Activated T-helper 1 cell treated with Interleukin-2 at 50 U/mL for 16 hours (primary cell): ENCODE data around the gene CROCC2.

Source experiments
- DNase-seq: peaks from one replicate; pipeline ENCODE4 v3.0.0-alpha.2; 2020; ENCODE audit warnings: low read depth

The CROCC2 gene

GRCh38 chr2:240933966-240934700 lies 28.0 kb downstream of the CROCC2 start:
- no peak for DNase-seq

- no peak for DNase-seq
Observed at GRCh38 chr2:240934701-240935102, 28.6 kb downstream of the CROCC2 start.

DNA sequence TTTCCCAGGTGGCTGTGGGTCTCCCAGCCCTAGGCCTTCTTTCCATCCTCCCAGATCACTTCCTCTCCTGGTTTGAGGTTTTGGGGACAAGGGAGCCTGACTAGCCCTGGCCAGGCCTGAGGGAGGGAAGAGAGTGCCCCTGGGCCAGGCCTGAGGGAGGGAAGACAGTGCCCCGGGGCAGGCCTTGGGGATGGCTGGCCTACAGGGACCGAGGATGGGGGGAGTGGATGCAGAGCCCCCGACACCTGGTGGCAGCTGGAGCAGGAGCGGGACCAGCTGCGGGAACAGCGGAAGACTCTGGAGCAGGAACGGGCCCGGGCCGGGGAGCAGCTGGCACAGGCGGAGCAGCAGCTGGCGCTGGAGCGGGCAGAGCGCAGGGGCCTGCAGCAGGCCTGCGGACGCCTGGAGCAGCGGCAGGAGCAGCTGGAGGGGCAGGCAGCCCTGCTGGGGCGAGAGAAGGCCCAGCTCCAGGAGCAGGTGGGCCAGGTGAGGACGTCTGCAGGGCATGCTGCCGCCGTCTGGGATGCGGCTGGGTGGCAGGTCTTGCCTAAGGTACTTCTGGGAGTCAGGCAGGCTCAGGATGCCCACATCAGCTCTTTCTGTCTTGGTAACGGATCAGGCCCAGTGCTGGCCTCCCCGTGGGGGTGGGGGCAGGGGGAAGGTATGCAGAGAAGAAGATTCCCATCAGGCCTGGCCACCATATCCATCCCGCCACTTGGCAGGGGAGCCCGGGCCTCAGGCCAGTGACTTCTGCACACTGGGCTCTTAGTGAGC lies 29.2 kb downstream of the CROCC2 start:
- DNase-seq = no peak

GRCh38 chr2:240936106-240936505 lies 30.0 kb downstream of the CROCC2 start:
- DNase-seq = no peak

DNA sequence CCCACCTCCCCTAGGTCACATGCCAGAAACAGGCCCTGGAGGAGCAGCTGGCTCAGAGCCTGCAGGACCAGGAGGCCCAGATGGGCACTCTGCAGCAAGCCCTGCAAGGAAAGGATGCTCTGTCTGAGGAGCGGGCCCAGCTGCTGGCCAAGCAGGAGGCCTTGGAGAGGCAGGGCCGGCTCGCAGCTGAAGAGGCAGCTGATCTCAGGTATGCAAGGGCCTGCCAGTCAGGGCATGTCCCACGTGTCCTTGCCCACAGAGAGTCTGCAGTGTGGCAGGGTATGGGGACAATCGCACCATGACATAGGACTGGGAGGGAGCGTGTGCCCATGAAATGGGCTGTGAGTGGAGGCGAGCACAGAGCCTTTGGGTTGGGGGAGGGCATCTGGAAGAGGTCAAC lies 39.9 kb downstream of the CROCC2 start:
- no peak for DNase-seq

DNA sequence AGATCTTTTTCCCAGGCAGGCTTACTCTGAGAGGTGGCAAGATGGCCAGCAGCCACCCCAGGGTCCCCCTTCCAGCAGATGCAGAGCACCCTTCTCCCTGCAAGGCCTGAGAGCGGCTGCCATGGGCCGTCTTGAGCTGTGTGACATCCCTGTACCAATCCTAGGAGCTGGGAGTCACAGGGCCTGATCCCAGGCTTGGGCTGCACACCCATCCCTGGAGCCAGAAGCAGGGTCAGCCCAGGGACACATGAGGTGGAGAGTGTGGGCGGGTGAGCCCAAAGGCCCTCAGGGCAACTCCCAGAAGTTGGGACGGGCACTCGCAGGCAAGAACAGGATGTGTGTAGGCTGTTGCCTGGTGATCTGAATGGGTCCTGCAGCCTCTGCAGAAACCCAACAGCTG lies 40.5 kb downstream of the CROCC2 start:
- no peak for DNase-seq

GRCh38 chr2:240947176-240947575 lies 41.0 kb downstream of the CROCC2 start:
- DNase-seq = no peak

GRCh38 chr2:240947607-240948006 lies 41.5 kb downstream of the CROCC2 start:
- DNase-seq = no peak

GRCh38 chr2:240948086-240948485 lies 42.0 kb downstream of the CROCC2 start:
- no peak for DNase-seq

DNA sequence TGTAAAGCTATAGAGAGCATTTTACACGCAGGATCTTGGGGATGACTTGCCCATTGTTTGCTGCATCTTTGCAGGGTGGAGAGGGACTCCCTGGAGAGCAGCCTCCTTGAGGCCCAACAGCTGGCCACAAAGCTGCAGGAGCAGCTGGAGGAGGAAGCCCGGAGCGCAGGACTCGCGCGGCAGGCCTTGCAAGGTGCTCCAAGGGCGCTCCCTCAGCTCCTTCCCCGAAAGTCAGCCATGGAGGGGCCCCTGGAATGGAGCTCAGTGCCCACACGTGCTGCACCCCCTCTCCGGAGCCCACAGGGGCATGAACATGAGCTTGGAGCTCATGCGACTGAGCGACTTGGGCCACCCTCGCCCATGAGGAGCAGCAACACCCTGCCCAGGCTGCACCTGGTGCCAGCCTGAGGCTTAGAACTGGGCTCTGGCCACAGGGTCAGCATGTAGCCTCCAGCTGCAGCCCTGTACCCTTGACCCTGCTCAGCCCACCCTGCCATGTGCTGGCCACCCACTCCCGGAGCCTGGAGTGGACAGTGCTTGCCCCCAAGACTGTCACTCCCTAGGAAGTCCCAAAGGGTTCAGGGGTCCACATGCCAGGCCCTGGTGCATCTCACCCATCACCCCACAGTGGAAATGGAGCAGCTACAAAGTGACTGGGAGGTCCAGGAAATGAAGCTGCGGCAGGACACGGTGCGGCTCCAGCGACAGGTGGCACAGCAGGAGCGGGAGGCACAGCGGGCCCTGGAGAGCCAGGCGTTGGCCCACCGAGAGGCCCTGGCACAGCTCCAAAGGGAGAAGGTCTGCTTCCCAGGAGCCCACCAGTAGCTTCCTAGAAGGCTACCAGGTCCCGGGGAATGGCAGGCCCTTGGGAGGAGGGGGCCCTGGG lies 43.0 kb downstream of the CROCC2 start:
- DNase-seq = no peak

DNA sequence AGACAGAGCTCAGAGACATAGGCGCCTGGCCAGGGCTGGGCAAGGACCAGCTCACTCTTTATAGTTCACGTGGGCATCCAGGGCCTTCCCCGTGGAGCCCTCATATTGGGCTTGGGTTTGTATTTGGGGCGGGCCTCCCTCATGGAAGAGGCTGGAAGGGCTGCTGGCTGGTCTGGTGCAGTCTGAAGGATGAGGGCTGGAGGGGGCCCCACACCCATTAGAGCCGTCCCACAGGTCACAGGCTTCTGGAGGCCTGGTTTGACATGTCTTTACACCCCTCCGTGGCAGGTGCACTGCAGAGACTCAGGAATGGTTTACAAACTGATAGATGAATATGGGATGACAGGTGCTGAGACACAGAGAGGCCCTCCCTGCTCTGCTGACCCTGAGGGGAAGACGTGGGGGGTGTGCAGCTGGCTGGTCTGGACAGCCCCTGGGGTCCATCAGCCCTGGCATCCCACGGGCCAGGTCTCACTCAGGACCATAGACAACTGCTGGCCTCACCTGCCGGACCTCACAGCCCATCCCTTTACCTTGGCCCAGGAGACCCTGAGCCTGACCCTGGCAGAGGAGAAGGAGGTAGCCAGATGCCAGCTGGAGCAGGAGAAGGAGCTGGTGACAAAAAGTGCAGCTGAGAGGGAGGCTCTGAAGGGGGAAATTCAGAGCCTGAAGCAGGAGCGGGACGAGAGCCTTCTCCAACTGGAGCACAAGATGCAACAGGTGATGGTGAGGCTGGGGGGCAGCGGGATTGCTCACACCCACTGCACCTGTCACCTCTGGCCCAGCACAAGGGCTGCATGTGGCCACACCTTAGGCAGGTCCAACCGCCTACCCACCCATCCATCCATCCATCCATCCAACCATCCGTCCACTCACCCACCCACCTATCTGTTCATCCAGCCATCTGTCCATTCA lies 43.9 kb downstream of the CROCC2 start:
- no peak for DNase-seq

DNA sequence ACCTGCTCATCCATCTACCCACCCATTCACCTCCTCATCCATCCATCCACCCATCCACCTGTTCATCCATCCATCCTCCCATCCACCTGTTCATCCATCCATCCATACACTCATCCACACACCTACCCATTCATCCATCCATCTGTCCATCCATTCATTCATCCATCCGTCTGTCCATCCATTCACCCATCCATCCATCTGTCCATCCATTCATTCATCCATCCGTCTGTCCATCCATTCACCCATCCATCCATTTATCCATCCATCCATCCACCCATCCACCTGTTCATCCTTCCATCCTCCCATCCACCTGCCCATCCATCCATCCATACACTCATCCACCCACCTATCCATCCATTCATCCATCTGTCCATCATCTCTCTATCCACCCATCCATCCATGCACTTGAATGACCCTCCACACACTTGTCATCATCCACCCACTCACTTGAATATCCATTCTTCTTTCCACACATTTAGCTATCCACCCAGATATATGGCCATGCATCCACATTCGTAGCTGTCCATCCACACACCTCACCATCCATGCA lies 45.0 kb downstream of the CROCC2 start:
- DNase-seq = no peak

DNA sequence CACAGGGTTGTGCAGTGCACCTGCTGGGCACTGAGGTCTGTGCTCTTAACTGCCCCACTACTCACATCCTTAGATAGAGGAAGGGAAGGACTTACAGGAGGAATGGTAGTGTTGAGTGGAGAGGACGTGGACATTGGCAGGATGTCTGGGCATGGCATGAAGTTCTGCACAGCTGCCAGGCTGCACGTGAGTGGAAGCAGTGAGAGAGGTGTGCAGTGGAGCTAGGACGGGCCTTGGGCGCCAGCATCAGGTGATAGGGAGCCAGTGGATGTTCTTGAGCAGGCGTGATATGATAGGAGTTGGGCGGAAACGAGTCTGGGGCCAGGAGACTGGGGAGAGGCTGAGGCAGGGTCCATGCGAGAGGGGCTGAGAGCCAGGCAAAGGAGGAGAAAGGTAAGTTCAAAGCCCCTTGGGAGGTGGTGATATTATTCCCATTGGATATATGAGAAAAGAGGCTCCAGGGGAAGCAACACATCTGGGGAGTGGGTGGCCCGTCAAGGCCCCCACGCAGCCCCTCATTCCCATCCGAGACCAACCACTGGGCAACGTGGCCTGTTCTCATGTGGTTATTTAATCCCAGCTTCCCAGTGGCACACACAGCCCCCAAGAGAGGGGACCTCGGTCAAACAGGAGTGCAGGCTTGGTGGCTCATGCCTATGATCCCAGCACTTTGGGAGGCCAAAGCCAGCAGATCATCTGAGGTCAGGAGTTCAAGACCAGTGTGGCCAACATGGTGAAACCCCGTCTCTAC lies 46.5 kb downstream of the CROCC2 start:
- DNase-seq = no peak

GRCh38 chr2:240953426-240954410 lies 47.6 kb downstream of the CROCC2 start:
- no peak for DNase-seq

- DNase-seq = no peak
Observed at GRCh38 chr2:240954436-240955305, 48.5 kb downstream of the CROCC2 start.

- DNase-seq = no peak
Observed at GRCh38 chr2:240955306-240956170, 49.4 kb downstream of the CROCC2 start.
